Gastrocnemius medialis (tissue), 4 donors: ENCODE results near the gene KBTBD2. TPM values are rescaled to one million over a fixed set of nuclear protein-coding genes. Genes with fewer than 3 reads are reported as not detected.

Experiments
- ATAC-seq, 2 donors: fragments of 150-250 bp; one replicate each; pipeline ENCODE4 v1.9.1; 2016
- DNase-seq, 2 donors: peaks; one replicate each; pipeline ENCODE4 v3.0.0-alpha.2; 2019
- H3K27ac ChIP-seq, 4 donors: fragments of 200-600 bp; sonication (generic); 1 replicate in 1 of 4; 2 replicates in 3 of 4; pipeline ENCODE4 v1.5.1; 2016 to 2018; ENCODE audit warnings: mild to moderate bottlenecking in 2 of 4, moderate library complexity in 1 of 4
- H3K27me3 ChIP-seq, 3 donors: fragments of 200-600 bp; sonication (generic) in 2 of 3; 1 replicate in 1 of 3; 2 replicates in 2 of 3; pipeline versions ENCODE4 v1.5.1 to v1.6.0; 2016 to 2019; ENCODE audit warnings: mild to moderate bottlenecking in 1 of 3, moderate library complexity in 1 of 3
- H3K36me3 ChIP-seq, 2 donors: fragments of 200-600 bp; sonication (generic) in 1 of 2; one replicate each; pipeline ENCODE4 v1.5.1; 2017 to 2018
- H3K4me1 ChIP-seq, 2 donors: fragments of 200-600 bp; sonication (generic) in 1 of 2; one replicate each; pipeline ENCODE4 v1.5.1; 2016 to 2017; ENCODE audit warnings: mild to moderate bottlenecking in 2 of 2
- H3K4me3 ChIP-seq, 4 donors: fragments of 200-600 bp; sonication (generic) in 3 of 4; 1 replicate in 1 of 4; 2 replicates in 3 of 4; pipeline ENCODE4 v1.5.1; 2016 to 2019; ENCODE audit warnings: mild to moderate bottlenecking in 2 of 4
- H3K9me3 ChIP-seq, 3 donors: fragments of 200-600 bp; sonication (generic) in 2 of 3; 1 replicate in 1 of 3; 2 replicates in 2 of 3; pipeline ENCODE4 v1.5.1; 2016 to 2019
- CTCF ChIP-seq, 5 experiments: fragments of 450-650 bp in 3 of 5; fragments of 200-600 bp in 2 of 5; sonication (generic) in 2 of 5; IDR thresholded peaks in 4 of 5; conservative IDR thresholded peaks in 1 of 5; 1 replicate in 4 of 5; 2 replicates in 1 of 5; pipeline ENCODE4 v1.5.1; 2016 to 2019; ENCODE audit warnings: antibody characterized with exemption in 5 of 5, mild to moderate bottlenecking in 3 of 5, moderate library complexity in 3 of 5
- POLR2A ChIP-seq, 2 donors: fragments of 450-650 bp; IDR thresholded peaks; one replicate each; pipeline ENCODE4 v1.6.1; 2017; ENCODE audit warnings: antibody characterized with exemption in 2 of 2, mild to moderate bottlenecking in 2 of 2, moderate library complexity in 2 of 2
- in situ Hi-C, 4 donors: fragments of 200-750 bp; cut with MboI; loops; one replicate each; pipeline versions ENCODE4 v1.15.0 to v1.8.0; 2017; ENCODE audit warnings: low sequenced_read_pairs in 4 of 4
- intact Hi-C: fragments of 100-400 bp; cut with DNase I; formaldehyde crosslinking; loops from one replicate; pipeline ENCODE4 v1.15.1; 2023; ENCODE audit warnings: low total_unique reads
- total RNA-seq, 4 donors: library from RNA; depleted of rRNA; stranded (reverse); fragments of >200 nt; gene quantifications; one replicate each; pipeline versions ENCODE4 v1.1.0 to v1.2.3, GENCODE V29; 2016

KBTBD2 gene
- total RNA-seq, 4 donors from 2014 or later = 54.3 to 92.5 (median 64.1) TPM

GRCh38 chr7:32935558-32935957 lies 44.0 kb upstream of the KBTBD2 start:
- Histone ChIP-seq H3K27ac (no peak overlapping the region), H3K4me3 (no peak overlapping the region), H3K9me3 (no peaks in the 10 kb centered on the region), H3K27me3 (no peaks in the 10 kb centered on the region), H3K4me1 (peaks cover 19 to 27% of the 10 kb centered on the region in 2 donors), H3K36me3 (peaks cover 0 to 24% of the 10 kb centered on the region in 2 donors)
- intact Hi-C loops (no loop called here), in situ Hi-C loops (loop anchor here in 2 of 4 donors (10.0 to 25.0 kb wide), 2 partner anchors 91 to 98 kb away; no protein-coding TSS in a partner anchor)
- DNase-seq (no peak), ATAC-seq (no peak)
- no peak for TF ChIP-seq POLR2A (IDR thresholded peaks at IDR 0.05)
- no peak for TF ChIP-seq CTCF (IDR thresholded peaks at IDR 0.05 in 4 of 5, conservative IDR thresholded peaks at IDR 0.05 in 1 of 5)

- no peak for DNase-seq
- Histone ChIP-seq H3K27me3 (no peaks in the 10 kb centered on the region), H3K4me3 (no peak overlapping the region), H3K36me3 (peaks cover 0 to 40% of the 10 kb centered on the region in 2 donors), H3K4me1 (no peaks in the 10 kb centered on the region), H3K27ac (no peak overlapping the region), H3K9me3 (no peaks in the 10 kb centered on the region)
- TF ChIP-seq CTCF (IDR thresholded peaks at IDR 0.05 in 4 of 5, conservative IDR thresholded peaks at IDR 0.05 in 1 of 5) (no peak), POLR2A (IDR thresholded peaks at IDR 0.05) (no peak)
- intact Hi-C loops (no loop called here), in situ Hi-C loops (loop anchor here in 2 of 4 donors (10.0 to 25.0 kb wide), 2 partner anchors 86 to 93 kb away; no protein-coding TSS in a partner anchor)
- no peak for ATAC-seq
Measured at GRCh38 chr7:32930378-32930777, 38.8 kb upstream of the KBTBD2 start.

DNA sequence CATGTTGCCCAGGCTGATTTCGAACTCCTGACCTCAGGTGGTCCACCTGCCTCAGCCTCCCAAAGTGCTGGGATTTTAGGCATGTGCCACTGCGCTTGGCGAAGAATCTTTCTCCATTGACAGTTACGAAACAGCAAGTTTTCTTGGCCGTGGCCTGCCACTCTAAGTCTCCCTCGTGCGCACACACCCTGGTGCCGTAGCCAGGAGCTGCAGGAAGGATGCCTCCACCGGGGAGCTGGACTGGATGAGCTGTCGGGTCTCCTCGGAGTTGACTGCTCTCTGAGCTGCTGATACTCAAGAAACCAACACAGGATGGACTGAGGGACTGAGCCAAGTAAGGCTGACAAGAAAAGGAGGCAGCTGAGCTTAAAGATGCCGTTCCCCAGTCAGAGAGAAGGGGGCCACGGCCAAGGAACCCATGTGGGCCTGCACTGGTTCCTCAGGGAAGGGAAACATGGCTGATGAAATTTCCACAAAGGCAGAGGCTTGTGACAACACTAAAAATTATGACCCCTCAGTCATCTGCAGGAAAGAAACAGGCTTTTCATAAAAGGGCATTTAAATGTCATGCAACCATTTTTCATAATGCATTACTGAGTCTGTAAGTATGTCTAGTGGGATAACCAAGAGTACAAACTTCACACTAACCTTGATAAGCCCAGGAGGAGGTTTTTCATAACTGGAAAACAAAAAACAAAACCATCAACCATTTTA lies 38.0 kb upstream of the KBTBD2 start:
- no peaks in the 10 kb centered on the region for H3K27me3 ChIP-seq
- no peaks in the 10 kb centered on the region for H3K9me3 ChIP-seq
- H3K36me3 ChIP-seq = peaks cover 0 to 42% of the 10 kb centered on the region in 2 donors
- no peak overlapping the region for H3K4me3 ChIP-seq
- no peak for DNase-seq
- H3K27ac ChIP-seq = no peak overlapping the region
- H3K4me1 ChIP-seq = no peaks in the 10 kb centered on the region
- intact Hi-C loops = no loop called here
- in situ Hi-C loops = loop anchor here in 2 of 4 donors (10.0 to 25.0 kb wide), 2 partner anchors 85 to 92 kb away; no protein-coding TSS in a partner anchor
- TF ChIP-seq CTCF (IDR thresholded peaks at IDR 0.05 in 4 of 5, conservative IDR thresholded peaks at IDR 0.05 in 1 of 5) (no peak), POLR2A (IDR thresholded peaks at IDR 0.05) (no peak)
- ATAC-seq = no peak

DNA sequence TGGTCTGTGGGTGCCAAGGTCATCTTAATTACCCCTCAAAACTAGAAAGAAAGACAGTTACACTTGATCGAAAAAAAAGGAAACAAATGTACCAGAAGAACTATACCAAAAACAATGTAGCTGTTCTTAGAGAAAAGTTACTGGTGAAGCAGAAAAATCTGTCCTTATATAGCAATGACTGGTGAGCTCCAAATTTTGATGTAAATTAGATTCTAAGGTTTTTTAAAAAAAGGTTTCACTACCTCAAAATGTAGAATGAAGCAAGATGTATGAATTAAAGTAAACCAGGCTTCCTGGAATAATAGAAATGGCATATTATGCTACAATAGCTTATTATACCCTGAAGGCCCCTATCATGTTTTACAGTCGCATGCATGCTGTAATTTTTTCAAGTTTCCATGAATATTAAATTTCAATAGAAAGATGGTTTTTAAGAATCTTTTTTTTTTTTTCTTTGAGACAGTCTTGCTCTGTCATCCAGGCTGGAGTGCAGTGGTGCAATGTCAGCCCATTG lies 37.3 kb upstream of the KBTBD2 start:
- no peaks in the 10 kb centered on the region for H3K4me1 ChIP-seq
- H3K9me3 ChIP-seq = no peaks in the 10 kb centered on the region
- peaks cover 0 to 49% of the 10 kb centered on the region in 2 donors for H3K36me3 ChIP-seq
- no peak overlapping the region for H3K4me3 ChIP-seq
- no peaks in the 10 kb centered on the region for H3K27me3 ChIP-seq
- no peak overlapping the region for H3K27ac ChIP-seq
- no peak for TF ChIP-seq CTCF (IDR thresholded peaks at IDR 0.05 in 4 of 5, conservative IDR thresholded peaks at IDR 0.05 in 1 of 5)
- TF ChIP-seq POLR2A (IDR thresholded peaks at IDR 0.05) = no peak
- in situ Hi-C loops = loop anchor here in 1 of 4 donors (25.0 kb wide), 1 partner anchor 92 kb away; no protein-coding TSS in a partner anchor
- no peak for ATAC-seq
- DNase-seq = no peak
- intact Hi-C loops = no loop called here
